HCEC 1CT (cell line): ENCODE results near the gene FIBCD1.

ENCODE experiments used
- DNase-seq: peaks from one replicate; pipeline ENCODE4 v3.0.0-alpha.2; 2017

The FIBCD1 gene

DNA sequence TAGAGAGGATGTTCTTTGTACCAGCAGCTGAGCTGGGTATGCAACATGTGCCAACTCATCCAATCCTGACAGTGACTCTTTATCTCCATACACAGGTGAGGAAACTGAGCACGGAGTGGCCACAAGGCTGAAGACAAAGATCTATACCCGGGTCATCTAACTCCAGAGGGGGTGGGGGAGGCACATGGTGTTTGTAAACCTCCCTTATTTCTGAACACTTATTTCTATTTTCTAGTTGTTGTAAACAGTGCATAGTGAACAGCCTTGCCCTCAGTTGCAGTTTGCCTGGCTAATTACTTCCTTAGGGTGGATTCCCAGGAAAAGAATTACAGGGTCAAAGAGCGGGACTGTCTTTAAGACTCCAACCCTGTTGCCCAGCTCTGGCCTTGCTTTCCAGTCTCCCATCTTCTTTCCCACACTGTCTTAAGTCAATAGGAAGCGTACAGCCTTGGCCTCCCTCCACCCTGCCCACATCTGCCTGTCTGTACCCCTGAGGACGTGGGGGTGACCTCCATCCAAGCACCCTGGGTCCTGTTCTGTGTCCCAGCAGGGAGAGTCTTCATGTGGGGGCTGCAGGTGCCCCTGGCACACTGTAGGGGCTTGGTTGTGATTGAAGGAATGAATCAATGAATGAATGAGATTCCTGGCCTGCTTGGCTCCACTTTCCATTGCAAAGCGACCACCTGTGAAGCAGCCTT, 13.2 kb upstream of the FIBCD1 start:
- DNase-seq, result no peak

DNA sequence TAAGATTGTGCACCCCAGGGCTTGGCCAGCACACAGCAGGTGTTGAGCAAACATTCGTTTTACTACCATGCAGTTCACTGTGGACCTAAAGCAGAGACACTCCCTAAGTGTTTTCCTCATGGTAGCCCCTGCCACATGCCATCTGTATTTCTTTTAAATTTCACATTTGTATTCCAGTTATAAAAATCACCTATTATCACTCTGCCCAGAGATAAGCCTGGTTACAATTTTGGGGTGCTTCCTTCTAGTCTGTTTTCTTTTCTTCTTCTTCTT, 10.9 kb upstream of the FIBCD1 start:
- DNase-seq, result no peak

DNA sequence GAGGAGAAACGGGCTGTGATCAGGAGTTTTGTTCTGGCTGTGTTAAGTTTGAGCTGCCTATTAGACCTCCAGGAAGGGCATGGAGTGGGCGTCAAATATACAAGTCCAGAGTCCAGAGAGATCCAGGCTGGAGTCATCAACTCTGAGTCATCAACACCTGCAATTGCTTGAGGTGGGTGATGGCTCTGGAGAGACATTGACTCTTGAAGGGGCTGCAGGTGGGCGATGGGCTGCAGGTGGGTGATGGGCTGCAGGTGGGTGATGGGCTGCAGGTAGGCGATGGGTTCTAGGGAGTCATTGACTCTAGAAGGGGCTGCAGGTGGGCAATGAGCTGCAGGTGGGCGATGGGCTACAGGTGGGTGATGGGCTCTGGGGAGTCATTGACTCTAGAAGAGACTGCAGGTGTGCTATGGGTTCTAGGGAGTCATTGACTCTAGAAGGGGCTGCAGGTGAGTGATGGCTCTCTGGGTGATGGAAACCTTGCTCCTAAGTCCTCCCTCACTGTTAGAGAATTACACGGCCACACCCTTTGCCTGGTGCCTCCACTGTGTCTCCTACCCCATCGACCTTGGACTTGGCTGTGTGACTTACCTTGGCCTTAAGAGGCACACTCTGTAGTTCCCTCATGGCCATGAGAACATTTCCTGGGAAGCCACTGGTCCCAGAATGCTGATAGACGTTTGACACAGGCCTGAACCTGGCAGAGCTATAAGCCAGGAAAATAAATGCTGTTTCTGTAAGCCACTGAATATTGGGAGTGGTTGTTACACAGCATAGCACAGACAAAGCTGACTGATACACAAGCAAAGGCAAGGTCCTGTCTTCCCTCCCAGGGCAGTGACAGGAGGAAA, 10.4 kb upstream of the FIBCD1 start:
- DNase-seq, result no peak

DNA sequence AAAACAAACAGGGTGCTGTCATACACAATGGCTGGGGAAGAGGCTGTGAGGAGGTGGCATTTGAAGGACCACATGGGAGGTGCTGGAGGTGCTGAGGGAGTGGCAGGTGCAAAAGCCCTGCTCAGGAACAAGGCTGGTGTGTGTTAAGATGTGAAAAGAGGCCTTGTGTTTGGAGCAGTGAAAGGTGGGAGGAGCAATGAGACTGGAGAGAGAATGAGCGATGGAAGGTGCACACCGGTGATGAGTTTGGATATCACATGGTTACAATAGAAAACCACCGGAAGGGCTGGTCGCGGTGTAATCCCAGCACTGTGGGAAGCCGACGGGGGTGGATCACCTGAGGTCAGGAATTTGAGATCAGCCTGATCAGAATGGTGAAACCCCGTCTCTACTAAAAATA, 9.2 kb upstream of the FIBCD1 start:
- no peak for DNase-seq

DNA sequence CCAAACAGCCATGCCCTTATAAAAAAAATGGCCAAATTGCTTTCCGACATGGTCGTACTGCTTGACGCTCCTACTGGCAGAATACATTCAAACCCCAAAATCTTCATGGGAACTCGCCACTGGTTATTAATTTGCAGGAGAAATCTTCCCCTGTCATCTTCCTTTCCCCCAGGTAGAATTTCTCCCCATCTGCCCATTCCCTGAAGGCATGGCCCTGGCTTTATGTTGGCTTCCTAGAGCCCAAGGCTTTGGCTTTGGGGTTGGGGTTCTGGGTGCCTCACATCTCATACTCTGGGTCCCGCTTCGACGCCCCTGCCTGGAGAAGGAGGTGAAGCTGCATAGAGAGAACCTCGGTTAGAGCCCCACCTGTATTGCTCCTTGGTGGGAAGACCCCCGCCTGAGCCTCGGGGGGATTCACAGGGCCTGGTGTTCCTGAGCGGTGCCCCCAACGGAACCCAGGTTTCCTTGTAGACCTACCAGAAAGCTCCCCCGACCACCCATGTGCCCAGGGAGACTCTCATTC, 8.6 kb upstream of the FIBCD1 start:
- DNase-seq, result no peak

DNA sequence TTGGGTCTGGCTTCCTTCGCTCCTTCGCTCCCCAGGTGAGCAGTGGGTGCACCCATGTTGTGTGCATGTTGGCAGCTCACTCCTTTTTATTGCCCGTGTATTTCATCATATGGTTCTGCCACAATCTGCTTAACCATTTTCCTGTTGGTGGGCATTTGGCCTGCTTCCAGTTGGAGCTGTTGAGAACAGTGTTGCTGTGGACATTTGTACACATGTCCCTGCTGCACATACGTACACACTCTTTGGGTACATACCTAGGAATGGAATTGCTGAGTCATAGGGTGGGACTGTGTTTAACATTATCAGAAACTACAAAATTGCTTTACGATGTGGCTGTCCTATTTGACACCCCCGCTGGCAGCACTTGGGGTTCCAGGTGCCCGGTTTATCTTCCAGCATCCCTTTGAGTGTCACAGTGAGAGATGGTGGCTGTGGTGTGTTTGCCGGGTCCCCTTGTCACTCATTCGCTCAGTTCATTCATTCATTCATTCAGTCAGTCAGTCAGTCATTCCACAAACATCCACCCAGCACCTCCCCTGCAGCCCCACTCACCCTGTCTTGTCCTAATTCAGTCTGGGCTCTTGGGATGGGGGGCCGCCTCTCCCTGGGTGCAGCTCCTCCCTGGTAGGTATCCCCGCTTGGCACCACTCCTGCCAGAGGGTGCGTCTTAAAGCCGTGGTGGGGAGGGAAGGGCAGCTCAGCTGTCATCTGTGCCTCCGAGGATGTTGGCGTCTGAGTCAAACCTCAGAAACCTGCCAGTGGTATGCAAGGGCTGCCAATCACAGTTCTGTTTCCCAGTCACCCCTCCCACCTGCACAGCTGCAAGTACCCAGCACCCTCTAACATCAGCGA, 7.9 kb upstream of the FIBCD1 start:
- DNase-seq, result no peak

DNA sequence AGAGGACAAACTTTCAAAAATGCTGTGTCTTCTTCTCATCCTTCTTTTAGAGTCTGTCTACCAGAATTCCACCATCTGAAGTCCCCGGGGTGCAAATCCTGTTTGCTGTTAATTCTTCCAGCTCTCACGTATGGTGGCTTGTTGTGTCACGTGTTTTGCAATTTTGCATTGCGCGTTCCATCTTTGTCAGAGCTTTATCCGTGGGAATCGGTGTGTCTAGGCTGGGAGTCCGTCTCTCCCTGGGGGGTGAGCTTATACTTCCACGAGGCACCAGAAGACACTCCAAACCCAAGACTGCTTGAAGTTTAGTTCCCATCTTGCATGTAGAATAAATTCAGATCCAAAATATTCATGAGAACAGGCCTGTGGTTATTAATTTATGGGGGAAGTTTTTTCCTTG, 6.1 kb upstream of the FIBCD1 start:
- no peak for DNase-seq

DNA sequence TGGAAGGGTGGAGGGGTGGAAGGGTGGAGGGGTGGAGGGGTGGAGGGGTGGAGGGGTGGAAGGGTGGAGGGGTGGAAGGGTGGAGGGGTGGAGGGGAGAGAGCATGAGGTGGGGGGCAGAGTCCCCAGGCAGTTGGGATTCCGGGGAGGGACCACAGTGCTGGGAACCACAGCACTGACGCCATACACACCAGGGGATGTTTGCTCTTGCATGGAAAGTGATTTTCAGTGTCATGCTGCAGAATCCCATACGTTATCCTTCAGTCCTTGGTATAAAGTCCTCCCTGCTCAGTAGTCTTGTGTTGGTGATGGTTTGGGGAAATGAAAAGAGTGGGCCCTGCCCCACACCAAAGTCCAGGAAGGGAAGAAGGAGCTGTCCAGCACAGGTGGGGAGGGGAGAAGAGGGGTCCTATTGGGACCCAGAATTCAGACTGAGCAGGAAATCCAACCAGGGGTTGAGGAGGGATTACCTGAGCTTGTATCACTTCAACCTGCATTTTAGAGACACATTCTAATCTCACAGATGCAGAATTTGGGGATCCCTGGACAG, 5.5 kb upstream of the FIBCD1 start:
- no peak for DNase-seq

DNA sequence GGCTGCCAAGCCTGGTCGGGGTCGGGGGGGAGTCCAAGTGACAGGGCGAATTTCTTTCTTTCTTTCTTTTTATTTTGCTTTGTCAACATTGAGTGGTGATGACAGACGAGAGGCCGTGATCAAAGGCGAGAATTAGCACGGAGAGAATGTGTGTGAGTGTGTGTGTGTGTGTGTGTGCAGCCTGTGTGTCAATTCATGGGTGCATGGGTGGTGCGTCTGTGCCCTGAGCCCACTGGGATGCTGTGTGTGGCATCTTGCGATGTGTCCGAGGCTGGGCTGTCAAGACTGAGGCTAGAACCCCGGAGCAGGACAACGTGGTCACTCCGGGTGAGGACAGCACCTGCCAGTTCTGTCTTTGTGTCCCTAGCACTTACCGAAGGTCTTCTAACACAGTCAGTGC, 4.7 kb upstream of the FIBCD1 start:
- DNase-seq, result no peak

DNA sequence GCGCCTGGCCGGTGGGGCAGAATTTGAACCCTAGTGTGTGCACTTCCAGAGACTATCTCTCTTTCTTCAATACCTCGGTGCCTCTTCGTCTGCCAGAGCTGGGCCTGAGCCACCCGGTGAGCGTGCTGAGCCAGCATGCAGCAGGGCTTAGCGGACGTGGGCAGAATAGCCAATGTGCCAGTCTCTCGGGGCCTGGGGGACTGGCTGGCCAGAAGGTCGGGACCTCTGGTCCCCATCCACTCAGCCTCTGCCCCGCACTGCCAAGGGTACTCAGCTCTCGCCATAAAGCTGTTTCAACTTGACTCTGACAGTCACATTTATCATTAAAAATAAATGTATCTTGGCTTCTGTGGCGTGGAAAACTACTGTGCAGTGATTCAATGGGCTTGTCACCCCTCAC, 4.2 kb upstream of the FIBCD1 start:
- no peak for DNase-seq

DNA sequence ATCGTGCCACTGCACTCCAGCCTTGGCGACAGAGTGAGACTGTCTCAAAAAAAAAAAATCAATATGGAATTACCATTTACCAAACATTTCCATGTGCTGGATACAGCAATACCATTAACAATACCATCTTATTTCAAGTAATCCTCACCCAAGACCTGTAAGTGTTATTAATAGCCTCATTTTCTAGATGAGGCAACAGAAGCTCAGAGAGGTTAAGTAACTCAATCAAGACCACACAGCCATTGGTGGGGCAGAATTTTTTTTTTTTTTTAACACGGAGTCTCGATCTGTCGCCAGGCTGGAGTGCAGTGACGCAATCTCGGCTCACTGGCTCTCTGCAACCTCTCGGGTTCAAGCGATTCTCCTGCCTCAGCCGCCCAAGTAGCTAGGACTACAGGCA, 3.6 kb upstream of the FIBCD1 start:
- DNase-seq, result no peak

DNA sequence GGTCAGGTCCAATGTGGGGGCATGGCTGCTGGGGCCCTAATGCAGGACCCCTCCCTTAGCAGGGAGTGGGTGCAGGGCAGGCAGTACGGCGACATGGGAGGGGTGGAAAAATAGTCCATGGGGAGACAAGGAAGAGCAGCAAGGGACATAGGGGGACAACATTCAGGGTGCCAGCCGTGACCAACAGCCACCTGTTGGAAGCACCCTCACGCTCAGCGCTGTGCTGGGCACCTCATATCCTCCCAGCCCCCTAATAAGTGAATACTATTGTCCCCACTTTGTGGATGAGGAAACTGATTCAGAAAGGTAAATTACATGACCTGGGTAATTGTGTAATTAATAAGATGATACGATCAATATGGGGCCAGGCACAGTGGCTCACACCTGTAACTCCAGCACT, 3.0 kb upstream of the FIBCD1 start:
- no peak for DNase-seq

DNA sequence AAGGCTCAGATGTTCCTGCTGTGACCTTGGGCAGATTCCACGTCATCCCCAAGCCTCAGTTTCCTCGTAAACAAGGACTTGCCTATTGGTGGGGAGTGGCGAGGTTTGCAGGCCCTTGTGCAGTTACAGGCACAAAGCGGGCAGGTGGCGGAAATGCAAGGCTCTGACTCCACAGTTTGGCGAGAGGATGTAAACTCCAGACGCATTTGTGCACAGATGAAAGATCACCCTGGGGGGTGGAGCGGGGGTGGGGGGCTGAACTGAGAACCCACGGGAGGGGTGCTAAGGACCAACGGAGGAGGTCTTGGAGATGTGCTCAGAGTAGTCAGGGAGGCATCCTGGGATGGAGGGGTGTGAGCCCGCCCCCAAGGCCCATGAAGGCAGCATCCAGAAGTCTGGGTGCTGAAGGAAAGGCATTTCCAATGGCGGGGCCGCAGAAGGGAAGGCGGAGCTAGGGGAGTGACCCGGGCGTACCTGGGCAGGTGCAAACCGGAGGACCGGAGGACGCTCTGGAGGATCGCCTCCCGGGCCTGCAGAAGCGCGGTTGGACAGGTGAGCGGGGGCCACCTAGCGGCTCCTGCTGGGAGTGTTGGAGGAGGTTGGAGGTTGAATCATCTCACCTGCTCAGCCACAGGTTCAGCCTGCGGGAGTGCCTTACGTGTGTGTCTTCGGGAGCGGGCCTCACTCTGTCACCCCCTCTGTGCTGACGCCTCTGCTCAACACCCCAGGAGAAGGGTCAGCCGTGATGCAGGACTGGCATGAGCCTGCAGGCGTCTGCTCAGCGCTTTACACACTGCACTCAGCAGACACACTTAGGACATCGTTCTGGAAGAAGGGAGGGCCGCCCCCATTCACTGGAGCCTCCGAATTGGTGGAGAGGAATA, 1.9 kb upstream of the FIBCD1 start:
- no peak for DNase-seq

DNA sequence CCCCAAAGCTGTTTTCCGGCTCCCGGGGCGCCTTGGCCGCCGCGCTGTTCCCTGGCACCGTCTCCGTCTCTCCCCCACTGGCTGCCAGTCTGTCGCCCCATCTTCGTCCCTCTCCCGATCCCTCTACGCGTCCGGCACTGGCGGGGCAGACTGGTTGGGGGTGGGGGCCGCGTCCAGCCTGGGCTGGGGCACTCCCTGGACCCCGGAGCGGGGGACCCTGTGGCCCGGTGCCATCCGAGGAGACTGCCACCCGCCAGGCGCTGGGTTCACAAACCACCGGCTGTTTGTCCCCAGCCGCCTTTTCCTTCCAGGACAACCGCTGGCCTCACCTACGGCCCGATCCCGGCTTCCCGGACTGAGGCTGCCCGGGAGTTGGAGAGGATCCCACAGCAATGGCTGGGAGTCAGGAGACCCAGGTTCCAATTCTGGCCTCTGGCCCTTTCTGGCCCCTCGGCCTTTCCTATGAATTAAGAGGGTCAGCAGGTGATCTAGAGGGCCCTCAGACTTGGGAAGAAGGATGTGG, 1.0 kb upstream of the FIBCD1 start:
- DNase-seq, result no peak

DNA sequence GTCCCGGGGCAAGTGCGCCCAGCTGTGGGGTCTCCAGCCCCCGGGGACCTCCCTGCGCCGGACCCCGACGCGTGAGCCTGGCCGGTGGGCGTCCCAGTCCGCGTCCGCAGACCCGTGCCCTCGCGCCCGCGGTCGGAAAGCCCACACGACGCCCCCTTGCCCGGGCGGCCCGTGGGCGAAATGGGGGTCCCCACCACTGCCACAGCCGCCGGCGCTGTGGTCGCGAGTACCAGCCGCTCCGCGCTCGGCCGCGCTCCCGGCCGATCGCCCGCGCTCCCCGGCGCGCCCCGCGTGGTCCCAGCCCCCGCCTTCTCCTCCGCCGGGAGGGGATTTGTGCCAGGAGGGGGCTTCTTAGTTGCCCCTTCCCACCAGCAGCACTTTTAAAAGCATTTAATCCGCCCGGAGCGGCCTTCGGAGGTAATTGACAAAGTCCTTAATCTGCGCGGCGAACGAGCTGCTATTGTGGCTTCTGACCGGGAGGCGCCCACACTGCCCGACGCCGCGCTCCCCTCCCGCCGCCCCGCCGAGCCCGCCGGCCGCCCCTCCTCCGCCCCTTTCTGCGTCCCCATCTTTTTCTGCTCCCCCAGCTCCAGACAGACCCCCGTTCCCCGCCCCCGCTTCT, 469 bp upstream of the FIBCD1 start:
- DNase-seq, result no peak

DNA sequence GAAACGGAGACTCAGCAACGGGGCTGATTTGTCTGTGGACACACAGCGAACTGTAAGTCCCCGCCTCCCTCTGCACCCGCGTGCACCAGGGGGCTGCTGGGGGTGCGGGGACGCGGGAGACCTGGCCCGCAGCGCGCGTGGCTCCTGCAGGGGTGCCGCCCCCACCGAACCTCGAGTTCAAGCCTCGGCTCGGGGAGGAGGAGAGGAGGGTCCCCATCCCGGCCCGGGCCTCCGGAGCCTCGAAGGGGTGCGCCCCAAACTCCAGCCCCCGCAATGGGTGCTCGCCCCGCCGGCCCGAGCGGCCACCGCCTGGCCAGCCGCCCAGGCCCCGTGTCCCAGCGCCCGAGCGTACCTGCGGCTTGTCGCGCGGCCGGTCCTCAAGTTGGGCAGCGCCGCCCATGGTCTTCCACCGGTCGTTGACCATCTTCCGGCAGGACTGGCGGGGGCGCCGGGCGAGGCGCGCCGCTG, 829 bp downstream of the FIBCD1 start:
- no peak for DNase-seq

DNA sequence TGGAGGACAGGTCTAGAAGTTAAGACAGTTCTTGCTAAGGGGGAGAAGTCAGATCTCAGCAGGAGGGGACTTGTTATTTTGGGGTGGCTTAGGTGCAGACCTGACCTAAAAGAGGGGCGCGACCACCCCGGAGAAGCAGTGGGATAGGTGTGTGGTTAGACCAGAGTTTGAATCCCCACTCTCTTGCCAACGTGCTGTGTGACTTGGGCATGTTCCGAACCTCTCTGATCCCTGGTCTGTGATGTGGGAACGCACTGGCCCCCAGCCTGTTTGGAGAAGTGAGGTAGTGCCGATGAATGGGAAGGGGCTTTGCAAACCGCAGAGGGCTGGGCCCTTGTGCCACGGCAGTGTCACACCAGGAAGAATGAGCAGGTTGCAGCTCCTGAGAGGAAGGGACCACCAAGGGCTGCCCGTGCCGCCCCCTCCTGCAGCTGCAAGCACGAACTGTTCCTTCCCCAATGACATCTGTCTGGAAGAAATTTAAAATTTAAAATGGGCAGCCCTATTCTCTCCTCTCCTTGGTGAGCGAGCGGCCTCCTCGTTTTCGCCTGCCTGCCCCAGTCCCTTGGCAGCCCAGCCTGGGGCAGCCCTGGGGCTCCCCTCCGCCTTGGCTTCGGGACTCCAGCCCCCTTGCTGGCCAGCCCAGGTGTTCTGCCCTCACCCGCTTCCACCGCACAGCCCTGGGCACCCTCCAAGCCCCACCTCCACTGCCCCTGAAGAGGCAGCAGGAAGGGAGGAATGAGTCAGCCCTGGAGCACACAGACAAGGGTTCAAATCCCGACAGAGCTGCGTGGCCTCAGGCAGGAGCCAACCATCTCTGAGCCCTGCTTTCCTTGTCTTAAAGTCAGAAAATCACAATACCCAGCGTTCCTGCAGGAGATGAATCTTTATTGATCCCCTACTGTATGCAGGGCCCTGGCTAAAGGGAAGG, 1.6 kb downstream of the FIBCD1 start:
- DNase-seq, result no peak

DNA sequence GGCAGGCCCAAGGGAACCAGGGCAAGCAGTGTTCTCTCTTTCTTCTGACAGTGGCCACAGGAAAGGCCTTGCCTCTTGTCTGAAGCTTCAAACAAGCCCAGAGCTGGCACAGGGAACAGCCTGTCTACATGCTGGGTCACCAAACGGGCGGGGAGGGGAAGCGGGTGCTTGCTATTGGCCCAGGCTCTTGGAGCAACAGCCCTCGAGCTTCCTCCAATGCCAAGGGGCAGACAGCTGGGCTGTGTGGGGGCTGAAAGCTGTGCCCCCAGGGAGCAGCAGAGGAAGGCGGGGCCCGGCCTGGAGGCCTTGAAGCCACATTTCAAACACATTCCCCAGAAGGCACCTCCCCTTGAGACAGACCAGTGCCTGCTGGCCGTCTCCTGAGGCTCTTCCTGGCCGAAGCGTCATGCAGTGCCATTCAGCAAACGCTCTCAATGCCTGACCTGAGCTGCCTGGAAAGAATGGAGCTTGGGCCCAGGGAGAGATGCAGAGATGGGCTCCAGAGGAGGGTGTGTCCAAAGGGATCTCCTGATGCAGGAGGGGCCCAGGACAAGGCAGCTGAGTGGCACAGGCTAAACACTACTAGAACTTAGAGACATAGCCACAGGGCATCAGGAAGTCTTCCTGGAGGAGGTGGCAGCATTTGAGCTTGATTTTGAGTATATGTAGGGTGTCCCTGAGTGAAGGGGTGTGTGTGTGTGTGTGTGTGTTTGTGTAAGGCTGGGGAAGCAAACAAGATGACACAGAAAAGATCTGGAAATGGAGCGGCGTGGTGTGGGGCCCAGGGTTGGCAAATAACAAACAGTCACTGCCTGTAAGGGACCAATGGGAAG, 2.5 kb downstream of the FIBCD1 start:
- DNase-seq, result no peak

DNA sequence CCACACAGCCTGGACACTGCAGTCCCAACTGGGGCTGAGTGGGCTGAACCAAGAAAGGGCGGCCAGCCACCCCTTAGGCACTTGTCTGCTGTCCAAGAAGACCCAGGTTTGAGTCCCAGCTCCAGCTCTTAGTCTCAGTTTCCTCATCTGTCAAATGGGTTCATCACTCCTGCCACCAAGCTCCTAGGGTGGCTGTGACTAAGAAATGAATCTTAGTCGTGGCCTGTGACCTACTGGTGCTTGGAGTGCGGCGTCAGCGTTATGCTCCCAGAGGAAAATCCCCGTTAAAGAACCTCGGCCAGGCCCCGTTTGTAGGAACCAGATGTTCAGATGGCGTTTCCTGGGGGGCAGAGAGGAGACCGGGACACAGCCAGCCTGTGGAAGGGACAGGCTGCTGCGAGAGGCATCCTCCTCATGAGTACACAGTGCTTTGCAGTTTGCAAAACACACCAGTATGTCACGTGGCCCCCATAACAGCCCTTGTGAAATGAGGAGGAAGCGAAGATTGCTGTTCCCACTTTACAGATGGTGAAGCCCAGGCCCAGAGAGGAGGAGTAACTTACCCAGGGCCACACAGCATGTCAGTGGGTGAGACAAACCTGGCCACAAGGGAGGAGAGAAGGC, 3.3 kb downstream of the FIBCD1 start:
- DNase-seq, result no peak
